GM21390 (cell line): ENCODE data around the gene APP.

Source experiments
- ATAC-seq: cut with Tn5 transposase; IDR thresholded peaks from one replicate; pipeline ENCODE4 v1.9.1; 2021; ENCODE audit not compliant: unreplicated experiment

APP gene

GRCh38 chr21:25884311-25884710, 286.3 kb downstream of the APP start:
- no peak for ATAC-seq

GRCh38 chr21:25881524-25882376, 288.8 kb downstream of the APP start:
- ATAC-seq: peak; percentile 89

GRCh38 chr21:25879203-25879602, 291.4 kb downstream of the APP start:
- no peak for ATAC-seq

- ATAC-seq: no peak
Observed at GRCh38 chr21:25878344-25878743, 292.2 kb downstream of the APP start.

- no peak for ATAC-seq
Observed at GRCh38 chr21:25872271-25872670, 298.3 kb downstream of the APP start.

GRCh38 chr21:25871566-25871965, 299.0 kb downstream of the APP start:
- no peak for ATAC-seq

GRCh38 chr21:25870084-25870483, 300.5 kb downstream of the APP start:
- no peak for ATAC-seq

- no peak for ATAC-seq
Observed at GRCh38 chr21:25867061-25867460, 303.5 kb downstream of the APP start.

- ATAC-seq: no peak
Observed at GRCh38 chr21:25863747-25864146, 306.8 kb downstream of the APP start.

- no peak for ATAC-seq
Observed at GRCh38 chr21:25863031-25863430, 307.5 kb downstream of the APP start.

- peak; percentile 64 for ATAC-seq
Observed at GRCh38 chr21:25862596-25862995, 308.0 kb downstream of the APP start.

- ATAC-seq: no peak
Observed at GRCh38 chr21:25862112-25862511, 308.5 kb downstream of the APP start.

GRCh38 chr21:25859235-25859929, 311.2 kb downstream of the APP start:
- ATAC-seq: no peak

- no peak for ATAC-seq
Observed at GRCh38 chr21:25858325-25858724, 312.2 kb downstream of the APP start.

GRCh38 chr21:25857308-25858074, 313.1 kb downstream of the APP start:
- ATAC-seq: no peak

GRCh38 chr21:25855576-25855975, 315.0 kb downstream of the APP start:
- ATAC-seq: no peak

- ATAC-seq: no peak
Observed at GRCh38 chr21:25850126-25850842, 320.3 kb downstream of the APP start.

- no peak for ATAC-seq
Observed at GRCh38 chr21:25848309-25848708, 322.3 kb downstream of the APP start.

GRCh38 chr21:25845729-25846256, 324.8 kb downstream of the APP start:
- ATAC-seq: no peak

GRCh38 chr21:25842925-25843324, 327.6 kb downstream of the APP start:
- no peak for ATAC-seq

- ATAC-seq: no peak
Observed at GRCh38 chr21:25838809-25839208, 331.8 kb downstream of the APP start.
